Stimulated activated CD8-positive, alpha-beta memory T cell treated with anti-CD3 and anti-CD28 coated beads, Interleukin-4, amount 100 ng/mL, for 24 hours (primary cell): ENCODE measurements around the gene HIF1A.
A peak's percentile ranks its signal among the peaks of the same experiment; 100 is the strongest.
"Not testable (repeated sequence)": the region's sequence is repeated elsewhere in the genome, so short reads cannot be mapped to it uniquely, and the experiment has no call there.

ENCODE experiments used
- DNase-seq: peaks from one replicate; pipeline ENCODE4 v3.0.0-alpha.2; 2020; ENCODE audit warnings: low read depth

Gene HIF1A

DNA sequence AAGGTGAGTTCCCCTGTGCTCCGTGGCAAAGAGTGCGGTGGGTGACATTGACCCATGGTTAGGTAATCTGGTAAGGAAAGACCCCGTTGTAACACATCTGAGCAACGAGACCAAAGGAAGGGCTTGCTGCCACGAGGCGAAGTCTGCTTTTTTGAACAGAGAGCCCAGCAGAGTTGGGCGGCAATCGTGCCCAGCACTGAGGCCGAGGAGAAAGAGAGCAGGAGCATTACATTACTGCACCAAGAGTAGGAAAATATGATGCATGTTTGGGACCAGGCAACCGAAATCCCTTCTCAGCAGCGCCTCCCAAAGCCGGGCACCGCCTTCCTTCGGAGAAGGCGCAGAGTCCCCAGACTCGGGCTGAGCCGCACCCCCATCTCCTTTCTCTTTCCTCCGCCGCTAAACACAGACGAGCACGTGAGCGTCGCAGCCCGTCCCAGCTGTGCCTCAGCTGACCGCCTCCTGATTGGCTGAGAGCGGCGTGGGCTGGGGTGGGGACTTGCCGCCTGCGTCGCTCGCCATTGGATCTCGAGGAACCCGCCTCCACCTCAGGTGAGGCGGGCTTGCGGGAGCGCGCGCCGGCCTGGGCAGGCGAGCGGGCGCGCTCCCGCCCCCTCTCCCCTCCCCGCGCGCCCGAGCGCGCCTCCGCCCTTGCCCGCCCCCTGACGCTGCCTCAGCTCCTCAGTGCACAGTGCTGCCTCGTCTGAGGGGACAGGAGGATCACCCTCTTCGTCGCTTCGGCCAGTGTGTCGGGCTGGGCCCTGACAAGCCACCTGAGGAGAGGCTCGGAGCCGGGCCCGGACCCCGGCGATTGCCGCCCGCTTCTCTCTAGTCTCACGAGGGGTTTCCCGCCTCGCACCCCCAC lies at the start of gene HIF1A:
Gene HIF1A (plus strand): TSS at position 684 of the 865 bp plus-strand sequence. CDS start 292 bp downstream, outside the sequence.
- DNase-seq: peak; percentile 93

DNA sequence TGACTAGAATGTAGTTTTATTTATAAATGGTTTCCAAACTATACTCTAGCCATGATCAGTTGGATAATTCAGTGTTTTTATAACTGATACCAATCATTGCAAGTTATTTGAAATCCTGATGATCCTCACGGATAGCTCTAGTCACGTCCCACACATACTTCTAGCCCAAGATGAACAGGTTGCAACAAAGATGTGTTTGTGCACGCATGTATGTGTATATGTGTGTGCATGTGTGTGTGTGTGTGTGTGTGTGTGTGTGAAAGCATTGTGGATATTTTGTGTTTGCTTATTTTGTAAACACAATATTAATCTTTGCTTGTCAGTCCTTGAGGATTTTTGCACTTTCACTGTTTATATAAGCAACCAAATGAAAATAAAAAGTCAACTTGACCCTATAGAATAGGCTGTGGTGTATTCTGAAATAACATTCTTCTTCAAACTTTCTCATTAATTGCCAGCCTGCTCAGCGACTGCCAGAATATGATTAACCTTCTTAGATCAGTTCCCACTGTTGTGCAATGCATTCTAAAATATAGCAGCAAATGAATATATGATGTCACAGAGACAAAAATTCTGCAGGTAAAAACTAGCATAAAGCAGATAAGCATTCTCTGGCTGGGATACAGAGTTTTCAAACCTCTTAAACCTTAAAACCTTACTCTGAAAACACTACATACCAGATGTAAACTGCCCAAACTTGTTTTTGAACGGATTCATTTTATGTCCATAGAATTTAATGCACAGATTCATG lies 48.8 kb upstream of the HIF1A start:
- no peak for DNase-seq

DNA sequence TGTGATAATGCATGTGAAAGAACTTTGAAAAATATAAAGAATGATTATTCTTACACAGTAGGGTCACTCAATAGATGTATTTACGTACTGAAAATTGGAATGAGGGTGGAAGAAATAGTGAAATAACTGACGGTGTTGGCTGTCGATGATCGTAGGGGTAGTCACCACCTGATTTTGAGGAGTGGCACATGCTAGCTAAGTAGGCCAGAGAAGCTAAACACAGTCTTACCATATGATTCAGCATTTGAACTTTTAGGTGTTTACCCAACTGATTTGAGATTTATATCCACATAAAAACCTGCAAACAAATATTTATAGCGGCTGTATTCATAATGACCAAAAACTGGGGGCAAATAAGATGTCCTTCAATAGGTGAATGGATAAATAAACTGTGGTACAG lies 47.6 kb upstream of the HIF1A start:
- no peak for DNase-seq

DNA sequence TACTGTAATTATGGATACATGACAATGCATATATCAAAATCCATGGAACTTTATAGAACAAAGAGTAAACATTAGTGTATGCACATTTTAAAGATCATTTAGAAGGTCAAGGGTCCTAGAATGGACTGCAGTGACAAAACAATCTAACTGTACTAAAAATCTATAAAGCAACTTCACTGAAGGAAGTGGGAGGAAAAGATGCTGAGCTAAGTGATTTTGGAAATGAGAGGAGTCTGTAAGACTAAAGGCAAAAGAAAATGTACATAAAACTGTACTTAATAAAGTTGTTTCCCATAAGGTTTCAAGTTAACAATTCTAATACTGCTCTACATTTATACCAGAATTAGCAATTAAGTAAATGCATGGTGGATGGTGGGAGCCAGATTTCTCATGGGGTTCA lies 46.9 kb upstream of the HIF1A start:
- no peak for DNase-seq

DNA sequence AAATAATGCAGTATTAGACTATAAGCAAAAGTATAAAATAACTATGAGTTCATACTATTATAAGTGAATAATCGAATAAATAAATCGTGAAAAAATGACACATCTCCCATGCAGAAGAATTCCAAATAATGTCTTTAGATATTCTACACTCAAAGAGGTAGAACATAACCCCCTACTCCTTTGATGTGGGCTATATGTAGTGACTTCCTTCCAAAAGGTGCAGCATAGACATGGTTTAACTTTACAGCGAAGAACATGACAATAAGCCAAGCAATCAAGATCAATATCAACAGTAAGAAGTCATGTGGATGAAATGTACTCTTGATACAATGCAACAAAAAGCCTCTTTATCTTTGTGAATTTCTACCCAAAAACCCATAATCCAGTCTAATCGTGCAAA lies 46.0 kb upstream of the HIF1A start:
- DNase-seq: no peak

DNA sequence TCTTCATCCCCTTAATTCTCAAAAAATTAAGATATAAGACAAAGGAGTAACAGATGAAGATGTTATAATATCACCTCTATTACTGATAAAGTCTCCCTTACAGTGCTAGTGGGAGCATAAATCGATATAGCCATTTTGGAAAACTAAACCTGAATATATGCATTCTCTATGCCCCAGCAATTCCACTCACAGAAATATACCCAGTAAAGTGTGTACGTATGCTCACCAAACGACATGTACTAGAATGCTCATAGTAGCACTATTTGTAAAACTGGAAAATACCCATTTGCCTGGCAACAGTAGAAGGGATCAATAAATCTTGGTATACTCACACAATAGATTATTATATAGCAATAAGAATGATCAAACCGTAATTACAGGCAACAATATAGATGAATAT lies 44.0 kb upstream of the HIF1A start:
- DNase-seq: no peak

DNA sequence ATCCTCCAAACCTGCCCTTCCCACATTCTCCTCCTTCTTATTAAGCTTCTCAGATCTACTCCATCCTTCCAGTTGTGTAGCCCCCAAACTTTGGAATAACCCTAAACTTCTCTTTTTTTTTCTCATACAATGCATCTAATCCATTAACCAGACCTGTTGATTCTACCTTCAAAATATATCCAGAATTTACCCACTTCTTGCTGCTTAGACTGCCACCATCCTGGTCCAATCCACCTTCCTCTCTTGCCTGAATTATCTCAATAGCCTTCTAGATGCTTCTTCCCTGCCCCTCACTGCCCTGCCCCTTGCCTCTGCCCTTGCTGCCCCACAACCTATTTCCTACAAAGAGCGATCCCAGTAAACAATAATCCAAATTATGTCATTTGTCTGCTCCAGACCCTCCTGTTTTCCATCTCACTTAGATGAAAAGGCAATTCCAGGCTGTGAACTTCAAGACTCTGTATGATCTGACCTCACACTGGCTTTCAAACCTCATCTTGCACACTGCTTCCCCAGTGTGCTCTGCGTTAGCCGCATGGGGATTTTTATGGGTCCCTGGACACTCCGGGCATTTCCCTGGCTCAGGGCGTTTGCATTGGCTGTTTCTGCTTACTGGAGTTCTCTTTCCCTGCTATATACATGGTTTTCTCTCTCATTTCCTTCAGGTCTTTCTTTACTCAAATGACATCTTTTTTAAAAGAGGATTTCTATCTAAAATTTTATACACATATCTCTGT lies 42.6 kb upstream of the HIF1A start:
- no peak for DNase-seq

DNA sequence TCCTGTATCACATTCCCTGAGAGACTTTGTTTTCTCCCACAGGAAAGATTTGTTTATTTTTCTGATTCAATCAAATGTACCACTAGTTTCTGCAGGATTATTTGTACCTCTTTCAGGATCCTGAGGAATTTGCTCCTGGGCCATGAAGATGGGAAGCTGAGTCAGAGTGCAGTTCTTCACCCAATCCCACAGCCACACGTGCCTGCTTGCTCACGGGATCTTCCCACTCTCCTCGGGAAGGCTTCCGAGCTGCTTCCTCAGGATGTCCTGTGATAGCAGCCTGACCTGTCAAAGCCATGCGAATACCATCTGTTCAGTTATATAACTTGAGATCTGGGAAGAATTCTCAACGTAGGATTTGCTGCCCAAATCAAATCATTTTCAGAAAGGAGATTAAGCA lies 41.8 kb upstream of the HIF1A start:
- no peak for DNase-seq

DNA sequence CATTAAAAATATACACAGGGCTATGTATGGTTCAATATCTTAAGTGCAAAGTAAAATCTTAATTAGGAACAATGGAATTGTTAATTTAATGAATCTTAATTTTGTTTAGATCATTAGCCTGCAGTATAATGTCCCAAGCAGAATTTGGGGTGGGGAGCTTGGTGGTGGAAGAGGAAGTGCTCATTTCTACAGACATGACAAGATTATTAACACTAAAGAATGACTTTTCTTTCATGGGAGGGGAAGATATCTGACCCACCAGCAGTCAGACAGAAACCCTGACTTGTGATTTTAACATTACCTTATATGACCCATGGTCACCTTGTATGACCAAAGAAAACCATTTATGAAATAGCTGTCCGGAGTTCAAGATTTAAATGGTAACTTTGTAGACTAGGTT lies 41.3 kb upstream of the HIF1A start:
- DNase-seq: no peak

DNA sequence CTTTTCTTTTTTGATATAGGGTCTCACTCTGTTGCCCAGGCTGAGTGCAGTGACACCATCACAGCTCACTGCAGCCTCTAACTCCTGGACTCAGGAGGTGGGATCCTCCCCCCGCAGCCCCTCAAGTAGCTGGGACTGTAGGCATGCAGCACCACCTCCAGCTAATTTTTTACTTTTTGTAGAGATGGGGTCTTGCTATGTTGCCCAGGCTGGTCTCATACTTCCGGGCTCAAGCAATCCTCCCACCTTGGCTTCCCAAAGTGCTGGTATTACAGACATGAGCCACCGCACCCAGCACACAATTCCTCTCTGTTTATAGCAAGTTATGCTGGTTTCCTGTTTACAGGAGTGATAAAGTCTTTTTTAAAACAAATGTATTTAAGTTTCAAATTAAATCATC lies 39.5 kb upstream of the HIF1A start:
- DNase-seq: no peak

DNA sequence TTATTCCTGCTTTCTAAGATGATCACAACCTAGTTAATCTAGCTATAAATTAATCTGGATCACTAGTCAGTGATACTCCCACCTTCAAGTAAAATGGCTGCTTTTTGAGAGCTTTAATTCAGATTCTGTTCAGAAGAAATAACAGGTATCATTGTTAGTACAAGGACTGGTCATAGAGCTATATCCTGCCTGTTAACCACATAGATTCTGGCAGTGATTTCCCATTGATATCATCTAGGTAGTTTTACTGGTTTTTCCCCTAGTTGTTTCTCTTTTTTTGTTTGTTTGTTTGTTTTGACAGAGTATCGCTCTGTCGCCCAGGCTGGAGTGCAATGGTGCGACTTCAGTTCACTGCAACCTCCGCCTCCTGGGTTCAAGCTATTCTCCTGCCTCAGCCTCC lies 39.0 kb upstream of the HIF1A start:
- no peak for DNase-seq

DNA sequence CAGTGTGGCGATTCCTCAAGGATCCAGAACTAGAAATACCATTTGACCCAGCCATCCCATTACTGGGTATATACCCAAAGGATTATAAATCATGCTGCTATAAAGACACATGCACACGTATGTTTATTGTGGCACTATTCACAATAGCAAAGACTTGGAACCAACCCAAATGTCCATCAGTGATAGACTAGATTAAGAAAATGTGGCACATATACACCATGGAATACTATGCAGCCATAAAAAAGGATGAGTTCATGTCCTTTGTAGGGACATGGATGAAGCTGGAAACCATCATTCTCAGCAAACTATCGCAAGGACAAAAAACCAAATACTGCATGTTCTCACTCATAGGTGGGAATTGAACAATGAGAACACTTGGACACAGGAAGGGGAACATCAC lies 37.2 kb upstream of the HIF1A start:
- DNase-seq: not testable (repeated sequence)

DNA sequence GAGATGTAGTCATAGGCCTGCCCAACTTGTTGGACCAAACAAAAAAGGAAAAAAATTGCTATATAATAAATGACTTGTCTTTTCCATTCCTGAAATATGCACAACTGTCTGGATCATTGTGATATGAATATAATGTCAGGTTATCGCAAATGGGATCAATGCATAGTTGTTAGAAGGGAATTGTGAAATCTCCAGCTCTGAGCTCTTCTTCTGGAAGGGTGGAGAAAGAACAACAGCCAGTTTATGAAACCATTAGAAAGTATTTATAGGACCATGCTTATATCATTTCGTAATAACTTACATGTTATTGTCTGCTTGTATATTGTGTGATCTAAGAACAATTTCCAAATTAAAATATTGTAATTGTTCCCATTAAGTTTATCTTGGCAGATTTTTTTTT lies 35.7 kb upstream of the HIF1A start:
- DNase-seq: no peak

DNA sequence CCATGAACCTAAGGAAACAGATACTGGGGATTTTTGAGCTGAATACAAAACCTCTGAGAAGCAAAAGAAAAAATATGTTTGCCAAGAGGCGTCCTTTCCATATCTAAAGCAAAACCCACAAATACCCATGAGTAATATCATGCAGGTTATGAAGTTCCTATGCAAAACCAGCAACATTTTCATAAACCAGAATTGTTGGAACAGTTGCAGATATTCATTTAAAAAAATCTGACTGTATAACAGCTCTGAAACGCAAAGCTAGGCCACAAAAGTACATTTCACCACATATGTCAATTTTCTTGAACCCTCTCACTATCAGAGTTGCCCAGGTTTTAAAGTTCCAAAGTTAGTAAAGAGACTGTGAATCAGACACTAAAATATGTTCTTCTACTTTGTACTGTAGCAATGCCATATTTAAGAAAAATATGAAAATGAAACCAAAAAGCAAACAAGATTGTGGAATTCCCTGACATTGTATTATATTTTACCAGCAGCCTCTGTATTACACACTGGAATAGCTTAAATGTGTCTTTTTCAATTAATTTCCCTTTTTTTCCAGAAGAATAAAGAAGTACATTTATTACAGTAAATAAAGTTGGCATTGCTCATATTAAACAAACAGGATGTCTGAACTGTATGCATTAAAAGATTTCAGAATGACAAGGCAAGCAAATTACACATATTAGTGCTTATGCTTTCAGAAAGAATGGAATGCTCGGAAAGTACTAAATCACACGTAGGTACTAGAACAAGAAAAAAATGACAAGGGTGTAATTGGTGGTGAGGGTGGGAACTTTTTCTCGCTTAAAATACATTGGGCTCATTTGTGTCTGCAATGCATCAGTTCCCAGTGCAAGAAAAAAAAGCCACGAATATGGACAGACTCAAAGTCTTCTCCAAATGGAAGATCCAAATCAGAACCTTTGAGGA lies 33.6 kb upstream of the HIF1A start:
- DNase-seq: no peak

DNA sequence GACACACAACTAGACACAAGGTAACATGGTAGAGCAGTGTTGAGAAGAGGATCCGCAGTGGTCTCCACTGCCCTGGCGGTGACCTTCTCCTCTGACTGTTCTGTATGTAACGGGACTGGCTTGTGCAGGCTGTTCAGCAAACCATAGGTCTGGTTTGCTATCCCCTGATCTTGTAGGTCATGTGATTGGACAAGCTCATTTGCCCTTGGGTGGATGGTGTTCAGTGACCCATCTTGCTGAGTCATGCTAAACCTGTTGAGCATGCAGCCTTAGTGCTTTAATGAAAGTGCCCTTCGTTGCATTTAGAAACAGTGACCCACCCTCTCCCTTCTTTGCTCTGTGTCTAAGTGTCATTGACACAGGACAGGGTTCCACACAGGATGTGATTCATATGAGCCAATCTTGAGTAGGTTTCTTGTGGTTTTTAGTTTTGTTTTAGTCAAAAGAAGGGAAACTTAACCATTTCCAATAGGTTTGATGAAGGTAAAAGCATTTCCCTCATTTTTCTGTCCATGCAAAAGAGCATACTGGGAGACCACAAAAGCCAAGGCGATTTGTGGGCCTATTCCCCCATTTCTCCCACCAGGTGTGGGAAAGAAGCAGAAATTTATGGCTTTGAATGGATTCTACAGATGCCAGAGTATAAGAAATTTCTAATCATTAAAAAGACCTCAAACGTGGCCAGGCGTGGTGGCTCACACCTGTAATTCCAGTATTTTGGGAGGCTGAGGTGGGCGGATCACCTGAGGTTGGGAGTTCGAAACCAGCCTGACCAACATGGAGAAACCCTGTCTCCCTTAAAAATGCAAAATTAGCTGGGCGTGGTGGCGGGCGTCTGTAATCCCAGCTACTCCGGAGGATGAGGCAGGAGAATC lies 32.6 kb upstream of the HIF1A start:
- peak; percentile 19 for DNase-seq

DNA sequence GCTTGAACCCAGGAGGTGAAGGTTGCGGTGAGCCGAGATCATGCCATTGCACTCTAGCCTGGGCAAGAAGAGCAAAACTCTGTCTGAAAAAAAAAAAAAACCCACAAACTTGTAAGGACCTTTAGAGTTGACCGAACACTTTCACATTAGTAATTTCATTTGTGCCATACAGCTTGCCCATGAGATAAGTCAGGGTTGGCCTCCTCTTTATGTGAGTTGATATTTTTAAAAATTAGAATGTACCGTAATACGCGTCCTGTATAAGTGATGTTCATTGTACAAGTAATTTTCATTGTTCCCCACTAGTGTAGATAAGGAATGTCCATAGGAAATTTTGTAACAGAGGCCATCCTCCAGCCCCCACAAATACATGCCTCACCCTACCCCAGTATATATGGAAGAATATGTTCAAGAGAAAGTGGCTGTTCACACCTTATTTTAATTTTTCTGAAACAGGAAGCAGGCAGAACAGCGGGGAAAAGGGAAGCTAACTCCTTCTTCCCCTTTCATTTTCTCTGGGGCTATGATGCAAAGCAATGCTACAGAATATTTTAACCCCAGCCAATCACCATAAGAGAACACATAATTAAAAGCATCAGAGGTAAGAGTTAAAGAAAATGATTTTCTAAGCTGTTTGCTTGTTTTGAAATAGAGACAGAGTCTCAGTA lies 31.9 kb upstream of the HIF1A start:
- no peak for DNase-seq

DNA sequence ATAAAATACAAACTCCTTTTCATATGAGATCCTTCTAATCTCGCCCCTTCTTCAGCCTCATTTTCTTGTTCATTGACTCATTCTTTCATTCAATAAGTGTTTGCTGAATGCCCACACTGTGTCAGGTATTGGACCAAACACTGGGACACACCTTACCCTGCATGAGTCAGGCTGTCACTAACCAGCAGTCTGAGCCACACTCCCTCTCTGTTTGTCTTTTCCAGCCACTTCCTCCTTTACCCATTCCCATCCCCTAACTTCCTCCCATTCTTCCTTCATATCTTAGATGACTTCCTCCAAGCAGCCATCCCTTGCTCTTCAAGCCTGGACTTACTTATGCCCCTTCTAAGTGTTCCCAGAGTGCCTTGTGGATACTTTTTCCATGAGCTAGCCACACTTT lies 27.0 kb upstream of the HIF1A start:
- DNase-seq: no peak

DNA sequence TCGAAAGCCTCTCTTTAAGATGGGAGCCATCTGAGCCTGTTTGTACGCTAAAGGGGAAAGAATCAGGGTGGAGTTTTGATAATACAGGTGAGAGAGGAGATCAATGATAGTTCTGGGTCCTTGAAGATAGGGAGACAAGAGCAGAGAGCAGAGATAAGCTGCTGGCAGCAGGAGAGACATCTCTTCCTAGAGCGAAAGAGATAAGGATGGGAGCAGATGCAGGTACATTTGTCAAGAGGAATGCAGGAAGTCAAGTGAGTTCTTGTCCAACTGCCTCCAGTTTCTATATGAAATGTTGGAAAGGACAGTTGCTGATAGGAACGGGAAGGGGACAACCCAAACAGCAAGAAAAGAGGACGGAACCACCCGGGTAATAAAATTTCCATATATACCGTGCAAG lies 24.7 kb upstream of the HIF1A start:
- no peak for DNase-seq

DNA sequence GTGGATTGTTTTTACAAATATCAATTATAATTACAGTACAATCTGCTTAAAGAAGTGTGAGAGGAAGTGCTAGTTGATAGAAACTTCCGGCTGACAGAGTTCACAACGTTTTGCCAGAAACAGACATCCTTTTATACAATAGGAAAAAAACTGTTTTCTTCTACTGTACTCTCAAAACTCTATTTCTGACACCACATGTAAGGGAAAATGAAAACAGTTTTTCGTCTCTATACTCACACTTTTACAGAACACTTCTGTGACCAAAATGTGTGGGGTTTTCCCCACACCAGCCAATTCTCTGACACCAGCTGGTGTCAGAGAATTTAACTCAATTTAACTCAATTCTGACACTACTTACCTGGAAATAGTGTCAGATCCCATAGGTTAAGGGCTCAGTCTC lies 24.2 kb upstream of the HIF1A start:
- DNase-seq: no peak

DNA sequence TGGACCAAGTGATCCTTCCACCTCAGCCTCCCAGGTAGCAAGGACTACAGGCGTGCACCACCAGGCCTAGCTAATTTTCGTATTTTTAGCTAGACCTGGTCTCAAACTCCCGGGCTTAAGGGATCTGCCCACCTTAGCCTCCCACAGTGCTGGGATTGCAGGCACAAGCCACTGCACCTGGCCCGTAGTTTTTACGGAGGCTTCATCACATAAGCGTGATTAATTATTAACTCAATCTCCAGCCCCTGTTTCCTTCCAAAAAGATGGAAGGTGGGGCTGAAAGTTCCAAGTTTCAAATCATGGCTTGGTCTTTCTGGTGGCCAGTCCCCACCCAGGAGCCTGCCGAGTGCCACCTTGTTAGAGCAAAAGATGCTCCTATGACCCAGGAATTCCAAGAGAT lies 22.5 kb upstream of the HIF1A start:
- DNase-seq: no peak
